UCSD-AML1 (cell line): ENCODE data around the gene PTOV1.

Experiments used
- DNase-seq: peaks from one replicate; lab custom pipeline; 2025; ENCODE audit not compliant: unreplicated experiment; lab: John Stamatoyannopoulos, UW

Gene PTOV1

DNA sequence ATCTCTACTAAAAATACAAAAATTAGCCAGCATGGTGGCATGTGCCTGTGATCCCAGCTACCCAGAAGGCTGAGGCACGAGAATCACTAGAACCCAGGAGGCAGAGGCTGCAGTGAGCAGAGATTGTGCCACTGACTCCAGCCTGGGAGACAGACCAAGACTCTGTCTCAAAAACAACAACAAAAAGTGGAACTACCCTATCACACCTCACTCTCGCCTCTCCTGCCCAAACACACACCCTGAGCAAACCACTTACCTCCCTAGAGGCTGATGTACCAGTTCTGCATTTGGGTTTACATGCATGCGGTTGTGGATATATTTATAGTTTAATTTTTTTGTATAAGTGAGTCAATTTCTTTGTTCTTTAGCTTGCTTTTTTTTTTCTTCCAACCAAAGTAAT lies 7.7 kb upstream of the PTOV1 start:
- no peak for DNase-seq

DNA sequence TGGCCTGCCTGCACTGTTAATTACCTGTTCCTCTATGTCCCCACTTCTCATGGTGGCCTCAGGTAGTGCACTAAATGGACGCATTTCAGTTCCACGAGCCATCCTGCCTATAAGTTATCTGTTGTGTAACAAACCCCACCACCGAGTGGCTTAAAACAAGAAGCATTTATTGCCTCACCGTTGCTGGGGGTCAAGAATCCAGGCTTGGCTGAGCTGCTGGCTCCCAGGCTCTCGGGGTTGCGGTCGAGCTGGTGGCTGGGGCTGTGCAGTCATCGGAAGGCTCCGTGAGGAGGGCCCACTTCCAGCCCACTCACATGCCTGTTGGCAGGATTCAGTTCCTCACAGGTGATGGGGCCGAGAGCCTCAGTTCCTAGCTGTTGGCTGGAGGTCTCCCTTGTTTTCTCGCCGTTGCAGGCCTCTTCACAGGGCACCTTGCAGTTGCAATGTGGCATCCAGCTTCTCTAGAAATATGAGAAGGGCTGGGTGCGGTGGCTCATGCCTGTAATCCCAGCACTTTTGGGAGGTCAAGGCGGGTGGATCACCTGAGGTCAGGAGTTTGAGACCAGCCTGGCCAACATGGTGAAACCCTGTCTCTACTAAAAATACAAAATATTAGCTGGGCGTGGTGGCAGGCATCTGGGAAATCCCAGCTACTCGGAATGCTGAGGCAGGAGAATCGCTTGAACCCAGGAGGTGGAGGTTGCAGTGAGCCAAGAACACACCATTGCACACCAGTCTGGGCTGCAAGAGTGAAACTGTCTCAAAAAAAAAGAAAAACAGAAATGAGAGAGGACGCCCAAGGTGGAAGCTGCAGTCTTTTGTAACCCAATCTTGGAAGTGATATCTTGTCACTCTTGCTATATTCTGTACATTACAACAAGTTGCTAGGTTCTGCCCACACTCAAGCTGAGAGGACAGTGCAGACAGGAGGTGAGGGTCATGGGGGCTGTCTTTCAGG lies 6.5 kb upstream of the PTOV1 start:
- DNase-seq: no peak

- DNase-seq: no peak
These were observed 5.5 kb upstream of the PTOV1 start for GRCh38 chr19:49845414-49845813.

GRCh38 chr19:49846408-49846807 lies 4.6 kb upstream of the PTOV1 start:
- no peak for DNase-seq

DNA sequence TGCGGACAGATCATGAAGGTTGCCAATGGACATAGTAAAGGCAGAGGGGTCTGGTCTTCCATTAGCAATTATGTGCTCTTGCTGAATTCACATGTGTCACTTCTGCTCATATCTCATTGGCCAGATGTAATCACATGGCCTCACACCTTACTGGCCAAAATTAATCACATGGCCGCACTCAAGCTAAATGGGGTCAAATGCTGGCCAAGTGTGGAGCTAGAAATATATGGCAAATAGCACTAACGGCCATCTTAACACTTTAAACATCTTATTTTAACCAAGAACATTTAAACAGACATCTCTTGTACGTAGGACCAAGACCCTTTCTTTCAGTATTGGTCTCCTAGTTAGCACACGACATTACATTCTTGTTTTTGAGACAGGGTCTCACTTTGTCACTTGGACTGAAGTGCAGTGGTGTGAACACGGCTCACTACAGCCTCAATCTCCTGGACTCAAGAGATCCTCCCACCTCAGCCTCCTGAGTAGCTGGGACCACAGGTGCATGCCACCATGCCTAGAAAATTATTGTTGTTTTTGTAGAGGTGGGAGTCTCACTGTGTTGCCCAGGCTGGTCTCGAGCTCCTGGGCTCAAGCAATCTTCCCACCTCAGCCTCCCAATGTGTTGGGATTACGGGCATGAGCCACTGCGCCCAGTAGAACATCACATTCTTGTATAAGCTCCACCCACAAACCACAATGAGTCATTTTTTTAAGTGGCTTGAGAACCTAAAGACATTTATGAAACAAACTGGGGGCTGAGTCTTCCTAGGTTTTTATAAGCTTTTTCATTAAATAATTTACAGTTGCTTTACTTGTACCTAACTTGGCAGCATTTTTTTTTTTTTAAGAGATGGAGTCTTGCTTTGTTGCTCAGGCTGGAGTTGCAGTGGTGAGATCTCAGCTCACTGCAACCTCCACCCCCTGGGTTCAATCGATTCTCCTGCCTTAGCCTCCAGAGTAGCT lies 2.9 kb upstream of the PTOV1 start:
- DNase-seq: no peak

GRCh38 chr19:49848938-49849337 lies 2.0 kb upstream of the PTOV1 start:
- DNase-seq: no peak

DNA sequence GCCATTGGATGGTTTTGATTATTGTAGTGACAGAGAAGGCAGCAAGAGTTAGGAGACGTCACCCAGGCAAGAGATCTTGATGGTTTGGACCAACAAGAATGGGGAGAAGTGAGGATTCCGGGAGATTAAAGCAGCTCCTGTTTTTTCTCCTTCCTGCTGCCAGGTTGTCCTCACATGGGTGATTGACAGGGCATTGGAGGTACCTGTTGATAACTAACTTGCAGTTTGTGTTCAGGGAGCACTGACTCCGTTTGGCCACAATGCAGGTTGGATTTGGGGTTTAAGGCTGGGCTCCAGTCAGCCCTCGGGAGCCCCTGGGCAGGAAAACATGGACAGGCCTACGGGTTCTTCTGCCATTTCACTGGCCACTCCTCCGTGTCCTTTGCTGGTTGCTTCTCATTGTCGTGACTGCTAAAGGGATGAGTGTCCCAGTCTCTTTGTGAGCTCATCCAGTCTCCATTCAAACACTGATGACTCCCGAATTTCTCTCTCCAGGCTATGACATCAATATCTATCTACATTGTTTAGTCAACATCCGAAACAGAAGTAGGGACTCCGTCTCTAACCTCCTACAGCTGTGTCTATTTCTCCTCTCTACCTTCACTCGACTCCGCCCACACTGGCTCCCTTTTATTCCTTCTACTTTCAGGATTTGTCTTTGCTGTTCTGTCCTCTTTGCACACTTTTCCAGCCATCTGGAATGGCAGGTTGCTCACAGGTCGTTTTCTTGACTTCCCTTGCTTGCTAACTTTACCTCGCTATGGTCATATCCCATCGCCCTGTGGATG lies 1.3 kb upstream of the PTOV1 start:
- DNase-seq: no peak

GRCh38 chr19:49850221-49850486 lies 805 bp upstream of the PTOV1 start:
- DNase-seq: no peak

GRCh38 chr19:49851456-49852259 lies 699 bp downstream of the PTOV1 start:
- no peak for DNase-seq

GRCh38 chr19:49852631-49853126 lies 1.7 kb downstream of the PTOV1 start:
- DNase-seq: no peak

- DNase-seq: no peak
These were observed 3.0 kb downstream of the PTOV1 start for GRCh38 chr19:49853852-49854377.

- DNase-seq: no peak
These were observed 3.7 kb downstream of the PTOV1 start for GRCh38 chr19:49854378-49855263.

DNA sequence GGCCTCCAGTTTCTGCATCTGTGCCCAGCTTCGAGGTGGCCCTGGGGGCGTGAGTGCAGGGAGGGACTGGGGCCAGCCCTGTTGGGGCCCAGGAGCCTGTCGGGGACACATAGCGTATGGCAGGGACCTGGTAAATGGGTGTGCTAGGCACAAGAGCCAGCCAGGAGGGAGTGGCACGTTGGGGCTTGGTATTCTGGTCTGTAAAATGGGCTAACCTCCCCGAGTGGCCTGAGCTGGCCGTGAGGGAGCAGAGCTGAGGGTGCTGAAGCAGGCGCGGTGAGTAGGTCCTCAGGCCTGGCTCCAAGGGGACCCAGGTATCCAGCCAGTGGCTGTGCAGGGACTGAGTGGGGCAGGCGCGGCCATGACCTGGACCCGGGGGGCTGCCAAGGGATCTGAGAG lies 4.3 kb downstream of the PTOV1 start:
- DNase-seq: no peak

GRCh38 chr19:49855676-49856573 lies 5.0 kb downstream of the PTOV1 start:
- no peak for DNase-seq

DNA sequence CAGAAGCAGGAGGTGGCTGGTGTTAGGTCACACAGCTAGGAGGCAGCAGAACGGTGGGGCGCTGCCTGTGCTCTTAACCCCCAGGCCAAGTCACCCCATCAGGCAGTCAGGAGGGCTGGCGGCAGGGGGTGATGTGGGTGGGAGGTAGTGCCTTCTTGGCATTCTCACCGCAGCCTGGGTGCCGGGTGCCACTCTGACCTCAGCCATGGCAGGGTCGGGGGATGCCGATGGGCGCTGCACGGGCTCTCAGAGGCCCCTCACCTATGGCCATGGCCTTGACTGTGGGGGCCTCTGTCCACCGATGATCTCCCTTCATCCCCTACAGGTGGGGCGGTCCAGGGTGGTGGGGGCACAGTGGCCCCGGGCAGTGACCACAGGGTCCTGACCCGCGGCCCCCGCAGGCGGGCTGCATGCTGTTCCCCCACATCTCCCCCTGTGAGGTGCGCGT lies 5.6 kb downstream of the PTOV1 start:
- no peak for DNase-seq

DNA sequence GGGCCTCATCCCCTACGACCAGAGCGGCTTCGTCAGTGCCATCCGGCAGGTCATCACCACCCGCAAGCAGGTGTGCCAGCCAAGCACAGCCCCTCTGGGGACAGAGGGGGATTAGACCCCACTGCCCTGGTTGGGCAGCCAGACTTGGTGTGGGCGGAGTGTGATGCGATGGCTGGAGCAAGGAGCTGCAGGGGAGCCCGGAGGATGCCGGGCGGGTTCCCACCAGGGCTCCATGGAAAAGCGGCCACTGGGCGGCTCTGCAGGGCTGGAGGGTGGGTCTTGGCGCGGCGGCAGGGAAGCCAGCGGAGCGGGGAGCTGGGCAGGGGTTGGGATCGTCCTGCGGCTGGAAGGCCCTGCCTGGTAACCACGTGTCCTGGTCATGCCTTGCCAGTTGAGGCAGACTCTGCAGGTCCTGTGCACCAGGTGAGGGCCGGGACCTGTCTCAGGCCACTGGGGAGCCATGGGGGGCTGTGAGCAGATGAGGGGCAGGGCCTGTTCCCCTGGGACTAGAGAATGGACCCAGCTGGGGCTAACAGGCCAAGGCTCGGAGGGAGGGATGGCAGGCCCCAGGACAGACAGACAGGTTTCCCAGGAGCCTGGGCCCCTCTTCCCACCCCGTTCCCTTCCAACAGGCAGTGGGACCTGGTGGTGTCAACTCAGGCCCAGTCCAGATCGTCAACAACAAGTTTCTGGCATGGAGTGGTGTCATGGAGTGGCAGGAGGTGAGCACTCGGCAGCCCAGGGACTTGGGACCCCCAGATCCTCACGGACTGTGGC lies 6.3 kb downstream of the PTOV1 start:
- no peak for DNase-seq

- no peak for DNase-seq
These were observed 6.8 kb downstream of the PTOV1 start for GRCh38 chr19:49857838-49858087.
